Cardiac septum (tissue), 1 donor: ENCODE data around the gene PICALM. TPM values are rescaled to one million over a fixed set of nuclear protein-coding genes. Genes with fewer than 3 reads are reported as not detected.

Experiments used
- DNase-seq: peaks from one replicate; pipeline ENCODE4 v3.0.0-alpha.2; 2020; ENCODE audit warnings: low spot score
- intact Hi-C: fragments of 100-400 bp; cut with DNase I; formaldehyde crosslinking; loops from one replicate; pipeline ENCODE4 v1.14.0; 2022
- total RNA-seq: library from RNA; stranded (reverse); fragmentation: NEBNext Ultra II Directional; extraction: Animal tissue kit (Norgen Biotek cat#: 25700); gene quantifications from one replicate; pipeline ENCODE4 v1.2.1, GENCODE V29; 2021
- donor health status: DM: no; HTN: no; CAD: no.

PICALM gene
- total RNA-seq, 1 donor from 2014 or later, result 213 TPM

DNA sequence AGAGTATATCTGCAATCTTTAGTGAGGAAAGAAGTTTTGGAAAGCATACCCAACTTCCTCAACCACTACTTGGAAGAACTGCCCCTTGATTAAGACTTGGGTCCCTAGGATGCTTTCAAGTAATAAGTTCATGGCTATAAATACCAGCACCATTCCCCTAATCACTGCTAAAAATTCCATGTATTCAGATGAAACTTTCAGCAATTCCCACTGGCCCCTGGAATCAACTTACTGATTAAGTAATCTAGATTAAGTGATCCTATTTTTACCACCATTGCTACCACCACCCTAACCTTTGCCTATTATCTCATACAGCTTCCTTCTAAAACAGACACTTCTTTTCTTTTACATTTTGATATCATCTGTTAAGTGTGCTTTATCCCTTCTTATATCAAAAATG lies 10.5 kb downstream of the PICALM start:
- DNase-seq, result no peak
- intact Hi-C loops, result no loop called here

GRCh38 chr11:86056351-86056854 lies 12.5 kb downstream of the PICALM start:
- no peak for DNase-seq
- intact Hi-C loops, result no loop called here

GRCh38 chr11:86052693-86053641 lies 15.9 kb downstream of the PICALM start:
- DNase-seq, result no peak
- intact Hi-C loops, result no loop called here

DNA sequence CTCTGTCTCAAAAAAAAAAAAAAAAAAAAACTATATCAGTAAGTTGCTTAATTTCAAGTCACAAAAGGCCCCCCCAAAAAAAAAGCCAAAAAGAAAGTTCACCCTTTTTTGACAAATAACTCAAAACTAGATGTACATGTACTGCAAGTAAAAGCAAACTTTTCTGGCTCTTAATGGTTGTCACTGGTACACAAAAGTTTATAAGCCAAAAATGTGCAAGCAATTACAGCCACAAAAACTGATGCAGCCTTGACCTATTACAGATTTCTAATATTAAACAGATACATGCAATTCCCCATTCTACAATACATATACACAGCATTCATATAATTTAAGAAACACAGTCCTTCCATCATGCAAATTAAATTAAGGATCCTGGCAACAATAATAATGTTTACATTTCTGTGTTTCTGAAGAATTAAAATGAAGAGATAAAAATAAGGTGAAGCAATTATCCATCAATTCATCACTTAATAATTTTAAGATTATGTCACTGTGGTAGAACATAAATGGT lies 18.6 kb downstream of the PICALM start:
- no peak for DNase-seq
- intact Hi-C loops, result no loop called here

GRCh38 chr11:86047275-86047991 lies 21.5 kb downstream of the PICALM start:
- DNase-seq, result no peak
- intact Hi-C loops, result no loop called here

GRCh38 chr11:86046116-86046515 lies 22.8 kb downstream of the PICALM start:
- no peak for DNase-seq
- intact Hi-C loops, result no loop called here

GRCh38 chr11:86043765-86044503 lies 24.9 kb downstream of the PICALM start:
- intact Hi-C loops, result loop anchor here (2.0 kb wide), 2 partner anchors 25 to 149 kb away; partner anchors contain the start of gene PICALM
- no peak for DNase-seq

GRCh38 chr11:86041975-86042378 lies 26.9 kb downstream of the PICALM start:
- intact Hi-C loops, result loop anchor here (2.0 kb wide), 2 partner anchors 27 to 151 kb away; partner anchors contain the start of gene PICALM
- no peak for DNase-seq

DNA sequence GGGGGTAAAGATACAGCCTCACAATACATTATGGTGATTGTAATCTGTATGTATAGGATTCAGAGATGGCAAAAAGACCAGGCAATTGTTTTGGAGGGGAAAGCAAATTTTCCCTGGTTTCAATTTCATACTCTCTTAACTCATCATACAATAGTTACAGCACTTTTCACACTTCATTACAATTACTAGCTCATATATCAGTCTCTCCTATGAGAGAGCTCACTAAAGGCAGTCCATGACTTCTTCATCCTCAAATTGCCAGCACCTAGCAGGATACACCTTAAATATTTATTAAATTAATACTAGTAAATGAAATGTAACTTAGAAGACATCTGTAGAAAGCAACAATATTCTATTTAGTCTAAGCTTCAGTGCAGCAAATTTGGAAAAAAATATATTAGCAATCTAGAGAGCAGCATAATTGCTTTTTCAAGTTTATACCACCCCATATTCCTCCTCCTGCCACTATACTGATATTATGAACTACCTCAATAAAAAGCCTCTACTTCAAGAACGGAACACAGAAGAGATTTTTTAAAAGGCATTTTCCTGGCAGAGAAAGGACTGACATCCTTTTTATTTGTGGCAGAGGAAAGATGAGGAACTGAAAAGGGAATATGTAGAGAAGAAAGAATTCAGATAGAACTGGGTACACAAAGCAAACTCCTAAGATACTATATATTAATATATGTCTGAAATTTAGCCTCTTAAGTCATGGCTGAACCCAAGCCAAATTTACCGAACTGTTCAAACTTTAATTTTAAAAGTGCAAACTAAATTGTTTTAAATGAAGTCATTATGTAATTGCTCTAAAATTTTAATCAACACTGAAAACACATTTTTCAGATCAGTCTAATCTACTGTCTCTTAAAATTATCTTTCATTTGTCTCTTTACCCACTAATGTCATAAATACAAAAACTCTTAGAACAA lies 27.7 kb downstream of the PICALM start:
- no peak for DNase-seq
- intact Hi-C loops, result no loop called here

GRCh38 chr11:86039094-86039493 lies 29.8 kb downstream of the PICALM start:
- intact Hi-C loops, result no loop called here
- no peak for DNase-seq

GRCh38 chr11:86037743-86038142 lies 31.1 kb downstream of the PICALM start:
- intact Hi-C loops, result no loop called here
- DNase-seq, result no peak

DNA sequence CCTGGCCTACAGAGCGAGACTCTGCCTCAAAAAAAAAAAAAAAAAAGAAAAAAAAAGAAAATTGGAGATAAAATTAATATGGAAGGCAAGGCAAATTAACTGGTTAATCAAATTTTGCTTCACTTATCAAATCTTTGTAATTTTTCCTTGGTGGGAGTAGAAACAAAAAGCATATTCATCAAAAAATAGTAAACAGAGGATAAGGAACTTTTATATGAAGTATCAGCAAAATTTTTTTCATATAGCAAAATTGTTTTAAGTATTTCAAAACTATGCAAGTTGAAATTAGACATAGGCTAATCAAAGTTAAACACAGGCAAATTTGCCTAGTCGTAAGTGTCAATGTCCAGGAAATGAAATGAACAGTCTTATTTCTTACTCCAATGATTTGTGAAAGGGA lies 33.0 kb downstream of the PICALM start:
- intact Hi-C loops, result no loop called here

DNA sequence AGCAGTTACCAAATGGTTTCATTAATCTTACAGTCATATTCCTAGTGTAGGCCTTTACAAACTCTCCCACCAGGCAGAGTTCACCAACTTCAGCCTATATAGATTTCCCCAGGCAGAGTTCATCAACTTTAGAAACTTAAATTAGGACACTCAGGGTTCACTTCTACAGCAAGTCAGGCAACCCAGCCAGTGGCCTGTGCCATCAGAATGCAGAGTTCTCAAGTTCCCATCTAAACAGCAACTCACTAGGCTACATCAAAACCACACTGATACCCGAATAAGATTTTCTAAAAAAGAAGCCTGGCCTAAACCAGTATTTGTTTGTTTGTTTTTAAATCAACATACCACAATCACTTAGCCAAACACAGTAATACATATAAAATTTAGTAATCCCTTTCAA lies 33.7 kb downstream of the PICALM start:
- DNase-seq, result no peak

More for the DNA sequence above, 33.0 kb downstream of the PICALM start:
- DNase-seq, result no peak

GRCh38 chr11:86034710-86035109 lies 34.2 kb downstream of the PICALM start:
- no peak for DNase-seq
- intact Hi-C loops, result no loop called here

More for the DNA sequence above, 33.7 kb downstream of the PICALM start:
- intact Hi-C loops, result no loop called here

DNA sequence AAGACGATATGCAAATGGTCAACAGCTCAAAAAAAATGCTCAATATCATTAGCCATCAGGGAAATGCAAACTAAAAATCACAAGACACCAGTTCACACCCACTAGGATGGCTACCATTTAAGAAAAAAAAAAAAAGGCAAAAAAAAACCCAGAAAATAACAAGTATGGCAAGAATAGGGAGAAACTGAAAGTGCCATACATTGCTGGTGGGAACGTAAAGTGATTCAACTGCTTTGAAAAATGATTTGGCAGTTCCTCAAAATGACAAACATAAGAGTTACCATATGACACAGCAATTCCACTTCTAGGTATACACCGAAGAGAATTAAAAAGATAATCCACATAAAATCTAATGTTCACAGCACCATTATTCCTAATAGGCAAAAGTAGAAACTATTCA lies 47.5 kb downstream of the PICALM start:
- intact Hi-C loops, result no loop called here
- DNase-seq, result no peak

DNA sequence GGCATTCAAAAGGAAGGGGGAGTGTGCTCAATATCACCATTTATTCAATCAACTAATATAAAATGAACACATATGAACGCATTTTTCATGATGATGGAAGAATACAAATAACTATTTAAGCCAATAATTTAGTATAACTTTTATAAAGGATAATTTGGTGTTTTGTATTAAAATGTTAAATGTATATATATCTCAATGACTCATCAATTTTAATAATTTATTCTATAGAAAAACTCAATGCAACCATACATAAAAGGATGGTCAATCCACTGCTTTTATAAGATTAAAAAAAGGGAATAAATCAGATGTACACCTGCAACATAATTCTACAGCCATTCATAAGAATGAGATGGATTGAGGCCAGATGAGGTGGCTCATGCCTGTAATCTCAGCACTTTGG lies 50.6 kb downstream of the PICALM start:
- intact Hi-C loops, result no loop called here
- no peak for DNase-seq

DNA sequence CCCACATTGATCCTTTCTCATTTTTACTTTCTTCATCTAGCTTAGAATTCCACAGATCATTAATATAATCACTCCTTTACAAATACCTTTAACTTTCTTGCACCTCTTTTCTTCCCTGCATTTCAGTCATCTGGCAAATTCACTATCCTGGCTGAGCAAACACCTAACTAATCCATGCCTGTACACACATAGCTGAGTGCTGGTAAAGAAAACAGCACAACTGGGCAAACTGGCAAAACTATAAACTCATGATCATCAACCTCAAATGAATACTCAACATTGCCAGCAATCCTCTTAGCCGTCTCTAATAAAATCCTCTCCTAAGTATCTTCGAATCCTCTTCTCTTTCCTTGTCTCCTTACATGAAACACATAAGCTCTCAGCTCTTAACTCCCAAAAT lies 52.4 kb downstream of the PICALM start:
- no peak for DNase-seq
- intact Hi-C loops, result no loop called here

GRCh38 chr11:86015699-86016098 lies 53.2 kb downstream of the PICALM start:
- no peak for DNase-seq
- intact Hi-C loops, result no loop called here
